Ascending aorta (tissue), 2 donors: ENCODE data around the gene SERPINB1. TPM values are rescaled to one million over a fixed set of nuclear protein-coding genes. Genes with fewer than 3 reads are reported as not detected.
"Not testable (repeated sequence)": the region's sequence is repeated elsewhere in the genome, so short reads cannot be mapped to it uniquely, and the experiment has no call there.

Experiments used
- DNase-seq, 2 donors: peaks; one replicate each; pipeline ENCODE4 v3.0.0-alpha.2; 2019; ENCODE audit warnings: low spot score in 2 of 2
- H3K27ac ChIP-seq, 2 donors: fragments of 200-600 bp; sonication (generic); one replicate each; pipeline ENCODE4 v1.5.1; 2016 to 2017; ENCODE audit warnings: mild to moderate bottlenecking in 1 of 2
- H3K27me3 ChIP-seq: fragments of 200-600 bp; sonication (generic); one replicate; pipeline ENCODE4 v1.5.1; 2017
- H3K36me3 ChIP-seq, 2 donors: fragments of 200-600 bp; sonication (generic); one replicate each; pipeline ENCODE4 v1.5.1; 2016
- H3K4me1 ChIP-seq, 2 donors: fragments of 200-600 bp; sonication (generic); one replicate each; pipeline ENCODE4 v1.5.1; 2016 to 2017; ENCODE audit warnings: mild to moderate bottlenecking in 1 of 2
- H3K4me3 ChIP-seq, 2 donors: fragments of 200-600 bp; sonication (generic); one replicate each; pipeline ENCODE4 v1.5.1; 2016 to 2017; ENCODE audit warnings: mild to moderate bottlenecking in 1 of 2
- H3K9me3 ChIP-seq, 2 donors: fragments of 200-600 bp; sonication (generic); one replicate each; pipeline ENCODE4 v1.5.1; 2016
- intact Hi-C: fragments of 100-400 bp; cut with DNase I; formaldehyde crosslinking; loops from one replicate; pipeline ENCODE4 v1.15.1; 2023
- total RNA-seq: library from RNA; depleted of rRNA; stranded (reverse); fragments of >200 nt; gene quantifications from one replicate; pipeline ENCODE4 v1.1.0, GENCODE V29; 2016
- TF ChIP-seq, protein P1 (sequence below), 3 experiments: fragments of 200-600 bp in 2 of 3; fragments of 450-650 bp in 1 of 3; sonication (generic) in 2 of 3; IDR thresholded peaks; one replicate each; pipeline ENCODE4 v1.5.1; 2016 to 2019; ENCODE audit warnings: antibody characterized with exemption in 3 of 3, mild to moderate bottlenecking in 1 of 3, moderate library complexity in 1 of 3

SERPINB1 gene
- total RNA-seq, 1 donor from 2014 or later: 14.0 TPM

DNA sequence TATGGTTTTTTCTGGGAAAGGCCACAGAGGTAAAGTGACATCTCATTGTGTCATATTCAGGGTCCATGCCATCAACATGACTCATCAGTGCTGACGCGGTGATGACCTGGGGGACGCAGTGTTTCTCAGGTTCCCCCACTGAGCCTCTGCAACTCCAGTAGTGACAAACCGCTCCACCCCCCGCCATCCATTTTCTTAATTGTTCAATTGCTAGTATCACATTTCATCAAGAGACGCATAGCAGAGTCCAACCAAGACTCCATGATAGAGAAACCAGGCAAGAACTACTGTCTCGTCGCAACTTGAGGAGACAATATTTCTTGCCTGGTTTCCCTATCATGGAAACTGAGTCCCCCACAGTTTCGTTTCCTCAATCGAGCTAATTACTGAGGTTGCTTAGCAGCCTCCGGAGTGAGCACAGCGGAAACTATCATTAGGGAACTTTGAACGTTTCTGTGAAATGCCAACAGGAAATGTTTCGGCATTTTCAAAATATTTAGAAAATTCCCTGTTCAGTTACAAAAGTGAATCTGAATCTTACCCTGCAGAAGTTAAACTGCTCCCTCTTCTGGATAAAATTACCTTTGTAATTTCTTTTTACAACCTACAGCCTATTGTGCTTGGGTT, 12.2 kb upstream of the SERPINB1 start:
- Histone ChIP-seq H3K4me3 (peak overlapping the region; percentile 39 to 64), H3K9me3 (no peaks in the 10 kb centered on the region), H3K36me3 (no peaks in the 10 kb centered on the region), H3K4me1 (peaks cover 7 to 10% of the 10 kb centered on the region in 2 donors), H3K27ac (peak overlapping the region; percentile 81 to 88), H3K27me3 (no peaks in the 10 kb centered on the region)
- TF ChIP-seq, protein P1, sequence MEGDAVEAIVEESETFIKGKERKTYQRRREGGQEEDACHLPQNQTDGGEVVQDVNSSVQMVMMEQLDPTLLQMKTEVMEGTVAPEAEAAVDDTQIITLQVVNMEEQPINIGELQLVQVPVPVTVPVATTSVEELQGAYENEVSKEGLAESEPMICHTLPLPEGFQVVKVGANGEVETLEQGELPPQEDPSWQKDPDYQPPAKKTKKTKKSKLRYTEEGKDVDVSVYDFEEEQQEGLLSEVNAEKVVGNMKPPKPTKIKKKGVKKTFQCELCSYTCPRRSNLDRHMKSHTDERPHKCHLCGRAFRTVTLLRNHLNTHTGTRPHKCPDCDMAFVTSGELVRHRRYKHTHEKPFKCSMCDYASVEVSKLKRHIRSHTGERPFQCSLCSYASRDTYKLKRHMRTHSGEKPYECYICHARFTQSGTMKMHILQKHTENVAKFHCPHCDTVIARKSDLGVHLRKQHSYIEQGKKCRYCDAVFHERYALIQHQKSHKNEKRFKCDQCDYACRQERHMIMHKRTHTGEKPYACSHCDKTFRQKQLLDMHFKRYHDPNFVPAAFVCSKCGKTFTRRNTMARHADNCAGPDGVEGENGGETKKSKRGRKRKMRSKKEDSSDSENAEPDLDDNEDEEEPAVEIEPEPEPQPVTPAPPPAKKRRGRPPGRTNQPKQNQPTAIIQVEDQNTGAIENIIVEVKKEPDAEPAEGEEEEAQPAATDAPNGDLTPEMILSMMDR (IDR thresholded peaks at IDR 0.05): peak; percentile 34 to 65 (median 43)
- peak; percentile 55 to 92 for DNase-seq
- intact Hi-C loops: loop anchor here (1.0 to 5.0 kb wide), 4 partner anchors 8 to 208 kb away; no protein-coding TSS in a partner anchor

DNA sequence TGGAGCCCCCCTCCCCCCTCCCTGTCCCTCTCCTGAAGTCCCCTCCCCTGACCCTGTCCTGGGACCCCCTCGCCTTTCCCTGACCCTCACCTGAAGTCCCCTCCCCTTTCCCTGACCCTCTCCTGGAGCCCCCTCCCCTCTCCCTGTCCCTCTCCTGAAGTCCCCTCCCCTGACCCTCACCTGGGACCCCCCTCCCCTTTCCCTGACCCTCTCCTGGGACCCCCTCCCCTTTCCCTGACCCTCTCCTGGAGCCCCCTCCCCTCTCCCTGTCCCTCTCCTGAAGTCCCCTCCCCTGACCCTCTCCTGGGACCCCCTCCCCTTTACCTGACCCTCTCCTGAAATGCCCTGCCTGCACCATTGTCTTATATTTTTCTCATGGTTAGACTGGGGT, 11.7 kb upstream of the SERPINB1 start:
- DNase-seq, H3K27me3 ChIP-seq, H3K36me3 ChIP-seq, H3K4me1 ChIP-seq, H3K9me3 ChIP-seq: not testable (repeated sequence)
- Histone ChIP-seq H3K27ac (peak overlapping the region; percentile 81 to 88), H3K4me3 (peak overlapping the region in 1 of 2 donors; percentile 64)
- intact Hi-C loops: loop anchor here (5.0 kb wide), 1 partner anchor 209 kb away; no protein-coding TSS in a partner anchor

DNA sequence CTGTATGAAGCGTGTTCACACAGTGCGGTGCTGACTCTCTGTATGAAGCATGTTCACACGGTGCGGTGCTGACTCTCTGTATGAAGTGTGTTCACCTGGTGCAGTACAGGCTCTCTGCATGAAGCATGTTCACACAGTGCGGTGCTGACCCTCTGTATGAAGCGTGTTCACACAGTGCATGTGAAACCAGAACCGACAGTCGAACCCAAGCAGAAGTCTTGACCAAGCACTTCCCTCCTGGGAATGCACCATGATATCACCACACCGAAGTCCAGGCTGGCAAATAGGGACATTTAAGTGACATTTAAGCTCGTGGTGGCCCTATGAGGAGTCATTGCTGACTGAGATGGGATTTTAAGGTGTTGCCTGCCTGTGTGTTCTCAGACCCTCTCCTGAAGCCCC, 11.3 kb upstream of the SERPINB1 start:
- Histone ChIP-seq H3K27me3 (no peaks in the 10 kb centered on the region), H3K36me3 (no peaks in the 10 kb centered on the region), H3K4me1 (peaks cover 3 to 10% of the 10 kb centered on the region in 2 donors), H3K4me3 (no peak overlapping the region), H3K9me3 (no peaks in the 10 kb centered on the region), H3K27ac (peak overlapping the region; percentile 81 to 88)
- intact Hi-C loops: loop anchor here (5.0 kb wide), 1 partner anchor 209 kb away; no protein-coding TSS in a partner anchor
- TF ChIP-seq, protein P1 (IDR thresholded peaks at IDR 0.05): no peak
- DNase-seq: peak in 1 of 2 donors; percentile 61

DNA sequence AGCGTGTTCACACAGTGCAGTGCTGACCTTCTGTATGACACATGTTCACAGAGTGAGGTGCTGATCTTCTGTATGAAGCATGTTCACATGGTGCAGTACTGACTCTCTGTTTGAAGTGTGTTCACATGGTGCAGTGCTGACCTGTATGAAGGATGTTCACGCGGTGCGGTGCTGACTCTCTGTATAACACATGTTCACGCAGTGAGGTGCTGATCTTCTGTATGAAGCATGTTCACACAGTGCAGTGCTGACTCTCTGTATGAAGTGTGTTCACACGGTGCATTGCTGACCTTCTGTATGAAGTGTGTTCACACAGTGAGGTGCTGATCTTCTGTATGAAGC, 10.8 kb upstream of the SERPINB1 start:
- Histone ChIP-seq H3K36me3 (no peaks in the 10 kb centered on the region), H3K4me1 (peaks cover 3 to 10% of the 10 kb centered on the region in 2 donors), H3K27ac (no peak overlapping the region), H3K4me3 (no peak overlapping the region), H3K9me3 (no peaks in the 10 kb centered on the region), H3K27me3 (no peaks in the 10 kb centered on the region)
- TF ChIP-seq, protein P1 (IDR thresholded peaks at IDR 0.05): no peak
- peak in 1 of 2 donors; percentile 51 for DNase-seq
- intact Hi-C loops: loop anchor here (5.0 kb wide), 1 partner anchor 210 kb away; no protein-coding TSS in a partner anchor

DNA sequence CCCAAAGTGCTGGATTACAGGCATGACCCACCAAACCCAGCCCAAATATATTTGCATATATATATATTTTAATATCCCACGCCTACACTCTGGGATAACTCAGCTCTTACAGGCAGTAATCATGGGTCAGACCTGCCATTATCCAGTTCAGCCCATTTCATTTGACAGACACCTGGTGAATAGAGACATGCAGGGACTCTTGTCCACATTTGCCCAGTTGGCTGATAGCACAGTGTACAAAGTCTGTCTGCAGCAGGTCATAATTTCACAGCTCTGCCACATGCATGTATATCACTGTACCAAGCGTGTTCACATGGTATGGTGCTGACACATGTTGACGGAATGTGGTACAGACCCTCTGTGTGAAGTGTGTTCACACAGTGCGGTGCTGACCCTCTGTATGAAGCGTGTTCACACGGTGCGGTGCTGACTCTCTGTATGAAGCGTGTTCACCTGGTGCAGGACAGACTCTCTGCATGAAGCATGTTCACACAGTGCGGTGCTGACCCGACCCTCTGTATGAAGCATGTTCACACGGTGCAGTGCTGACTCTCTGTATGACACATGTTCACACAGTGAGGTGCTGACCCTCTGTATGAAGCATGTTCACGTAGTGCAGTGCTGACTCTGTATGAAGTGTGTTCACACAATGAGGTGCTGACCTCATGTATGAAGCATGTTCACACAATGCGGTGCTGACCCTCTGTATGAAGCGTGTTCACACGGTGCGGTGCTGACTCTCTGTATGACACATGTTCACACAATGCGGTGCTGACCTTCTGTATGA, 10.3 kb upstream of the SERPINB1 start:
- no peaks in the 10 kb centered on the region for H3K9me3 ChIP-seq
- H3K27ac ChIP-seq: no peak overlapping the region
- intact Hi-C loops: loop anchor here (5.0 kb wide), 1 partner anchor 210 kb away; no protein-coding TSS in a partner anchor
- DNase-seq: peak in 1 of 2 donors; percentile 55
- H3K4me3 ChIP-seq: no peak overlapping the region
- no peaks in the 10 kb centered on the region for H3K27me3 ChIP-seq
- TF ChIP-seq, protein P1 (IDR thresholded peaks at IDR 0.05): no peak
- H3K36me3 ChIP-seq: no peaks in the 10 kb centered on the region
- H3K4me1 ChIP-seq: peaks cover 3 to 10% of the 10 kb centered on the region in 2 donors
